ENCODE measurements around the gene WDR89. TPM values are rescaled to one million over a fixed set of nuclear protein-coding genes. Genes with fewer than 3 reads are reported as not detected.
"Not testable (repeated sequence)": the region's sequence is repeated elsewhere in the genome, so short reads cannot be mapped to it uniquely, and the experiment has no call there.

WDR89 gene
- total RNA-seq, 1 experiment from 2014 or later, result 17.4 TPM

GRCh38 chr14:63624203-63624602 lies 17.5 kb downstream of the WDR89 start:
- ChIA-PET CTCF (interaction anchor here (1.8 kb wide), 1 partner anchor 236 kb away, joined by 8 read pairs; no protein-coding TSS in a partner anchor), POLR2A (no interaction called here)
- peaks cover 38% of the 10 kb centered on the region for H3K36me3 Mint-ChIP-seq (ENCODE audit: insufficient read depth, unreplicated experiment)
- TF ChIP-seq CTCF (IDR thresholded peaks at IDR 0.05; ENCODE audit: unreplicated experiment), result no peak
- no peak overlapping the region for H3K4me3 Mint-ChIP-seq (ENCODE audit: unreplicated experiment)
- H3K9me3 Mint-ChIP-seq (ENCODE audit: unreplicated experiment), result no peaks in the 10 kb centered on the region
- no TSS peak for BruUV-seq (replicated peaks)
- H3K27me3 Mint-ChIP-seq (ENCODE audit: insufficient read depth, unreplicated experiment), result no peaks in the 10 kb centered on the region
- intact Hi-C loops (cut with micrococcal nuclease), result no loop called here
- DNase-seq (ENCODE audit: unreplicated experiment), result no peak
- H3K4me1 Mint-ChIP-seq (ENCODE audit: insufficient read depth, unreplicated experiment), result peaks cover 5% of the 10 kb centered on the region
- H3K27ac Mint-ChIP-seq (ENCODE audit: low read depth, unreplicated experiment), result no peak overlapping the region

- H3K27me3 Mint-ChIP-seq (ENCODE audit: insufficient read depth, unreplicated experiment); H3K4me3 Mint-ChIP-seq (ENCODE audit: unreplicated experiment); H3K4me1 Mint-ChIP-seq (ENCODE audit: insufficient read depth, unreplicated experiment); BruUV-seq (replicated peaks); H3K27ac Mint-ChIP-seq (ENCODE audit: low read depth, unreplicated experiment); DNase-seq (ENCODE audit: unreplicated experiment); H3K9me3 Mint-ChIP-seq (ENCODE audit: unreplicated experiment); intact Hi-C loops (cut with micrococcal nuclease); POLR2A ChIA-PET; CTCF ChIA-PET: not testable (repeated sequence)
- H3K36me3 Mint-ChIP-seq (ENCODE audit: insufficient read depth, unreplicated experiment), result peaks cover 48% of the 10 kb centered on the region
Measured at GRCh38 chr14:63621975-63622374, 19.7 kb downstream of the WDR89 start.

GRCh38 chr14:63616015-63616414 lies 25.7 kb downstream of the WDR89 start:
- Mint-ChIP-seq H3K27ac (ENCODE audit: low read depth, unreplicated experiment) (peak overlapping the region; percentile 47), H3K27me3 (ENCODE audit: insufficient read depth, unreplicated experiment) (no peaks in the 10 kb centered on the region), H3K36me3 (ENCODE audit: insufficient read depth, unreplicated experiment) (peaks cover 37% of the 10 kb centered on the region), H3K9me3 (ENCODE audit: unreplicated experiment) (no peaks in the 10 kb centered on the region), H3K4me3 (ENCODE audit: unreplicated experiment) (no peak overlapping the region), H3K4me1 (ENCODE audit: insufficient read depth, unreplicated experiment) (peaks cover 10% of the 10 kb centered on the region)
- intact Hi-C loops (cut with micrococcal nuclease), result no loop called here
- no peak for TF ChIP-seq CTCF (IDR thresholded peaks at IDR 0.05; ENCODE audit: unreplicated experiment)
- ChIA-PET POLR2A (interaction anchor here (0.6 to 1.8 kb wide), 8 partner anchors 25 to 377 kb away, joined by 3 to 5 read pairs (median 3); partner anchors contain the start of genes PPP2R5E and WDR89), CTCF (interaction anchor here (0.7 to 1.2 kb wide), 5 partner anchors 83 to 672 kb away, joined by 3 to 4 read pairs (median 4); no protein-coding TSS in a partner anchor)
- no TSS peak for BruUV-seq (replicated peaks)
- DNase-seq (ENCODE audit: unreplicated experiment), result peak; percentile 67

GRCh38 chr14:63614679-63615363 lies 26.9 kb downstream of the WDR89 start:
- CTCF ChIA-PET, result interaction anchor here (0.6 to 1.0 kb wide), 3 partner anchors 155 to 227 kb away, joined by 3 to 6 read pairs (median 5); no protein-coding TSS in a partner anchor
- Mint-ChIP-seq H3K36me3 (ENCODE audit: insufficient read depth, unreplicated experiment) (peaks cover 38% of the 10 kb centered on the region), H3K4me3 (ENCODE audit: unreplicated experiment) (no peak overlapping the region), H3K9me3 (ENCODE audit: unreplicated experiment) (no peaks in the 10 kb centered on the region), H3K4me1 (ENCODE audit: insufficient read depth, unreplicated experiment) (peaks cover 10% of the 10 kb centered on the region), H3K27ac (ENCODE audit: low read depth, unreplicated experiment) (peak overlapping the region; percentile 71), H3K27me3 (ENCODE audit: insufficient read depth, unreplicated experiment) (no peaks in the 10 kb centered on the region)
- POLR2A ChIA-PET, result interaction anchor here (0.5 to 0.7 kb wide), 2 partner anchors 49 to 168 kb away, joined by 3 read pairs; no protein-coding TSS in a partner anchor
- no TSS peak for BruUV-seq (replicated peaks)
- TF ChIP-seq CTCF (IDR thresholded peaks at IDR 0.05; ENCODE audit: unreplicated experiment), result no peak
- no peak for DNase-seq (ENCODE audit: unreplicated experiment)
- intact Hi-C loops (cut with micrococcal nuclease), result no loop called here

All from MCF 10A (cell line).